Stimulated activated memory B cell treated with anti-CD40 and anti-IgM and Interleukin-4, amounts not matched to agents 10 μg/mL and 1 μg/mL and 100 μg/mL, for 72 hours (primary cell): ENCODE measurements around the gene SLC38A9.
A peak's percentile ranks its signal among the peaks of the same experiment; 100 is the strongest.
"Not testable (repeated sequence)": the region's sequence is repeated elsewhere in the genome, so short reads cannot be mapped to it uniquely, and the experiment has no call there.

ENCODE experiments used
- ATAC-seq: fragments of 150-1000 bp; cut with Tn5 transposase; 2 replicates; pipeline ENCODE4 v1.10.0; 2021
- H3K27ac Mint-ChIP-seq: one replicate; pipeline ENCODE4 v1.8.0; 2022; ENCODE audit warnings: mild to moderate bottlenecking, mixed read lengths
- H3K27me3 Mint-ChIP-seq: one replicate; pipeline ENCODE4 v1.8.0; 2022; ENCODE audit warnings: mixed read lengths
- H3K36me3 Mint-ChIP-seq: one replicate; pipeline ENCODE4 v1.8.0; 2022; ENCODE audit warnings: mixed read lengths
- H3K4me1 Mint-ChIP-seq: one replicate; pipeline ENCODE4 v1.8.0; 2022; ENCODE audit warnings: mixed read lengths
- H3K4me3 Mint-ChIP-seq: one replicate; pipeline ENCODE4 v1.8.0; 2022; ENCODE audit warnings: mild to moderate bottlenecking, moderate library complexity, mixed read lengths
- H3K9me3 Mint-ChIP-seq: one replicate; pipeline ENCODE4 v1.8.0; 2022; ENCODE audit warnings: mixed read lengths

SLC38A9 gene

DNA sequence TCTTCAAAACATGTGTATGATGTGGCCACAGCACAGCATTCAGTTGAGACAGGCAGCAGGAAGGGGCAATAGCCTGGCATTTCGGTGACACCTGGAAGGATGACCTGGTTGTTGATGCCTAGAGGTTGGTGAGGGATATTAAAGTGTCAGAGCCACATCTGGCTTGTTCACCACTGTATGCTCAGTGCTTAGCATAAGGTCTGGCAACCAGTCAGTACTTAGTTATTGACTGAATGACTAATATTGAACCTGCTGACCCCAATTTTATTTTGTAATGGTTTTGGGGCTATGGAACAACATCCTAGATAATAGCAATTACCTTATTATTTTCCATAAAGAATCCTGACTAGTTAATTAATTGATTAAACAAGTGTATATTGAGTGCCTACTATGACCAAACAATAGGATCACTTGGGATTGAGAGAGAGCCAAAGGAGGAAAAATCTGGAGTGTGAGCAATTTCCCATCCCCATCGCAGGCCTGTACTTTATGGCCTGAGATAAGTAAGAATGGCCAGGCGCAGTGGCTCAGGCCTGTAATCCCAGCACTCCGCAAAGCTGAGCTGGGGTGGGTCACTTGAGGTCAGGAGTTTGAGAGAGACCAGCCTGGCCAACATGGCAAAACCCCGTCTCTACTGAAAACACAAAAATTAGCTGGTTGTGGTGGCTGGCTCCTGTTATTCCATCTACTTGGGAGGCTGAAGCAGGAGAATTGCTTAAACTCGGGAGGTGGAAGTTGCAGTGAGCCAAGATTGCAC lies 91.9 kb downstream of the SLC38A9 start:
- ATAC-seq, result no peak

DNA sequence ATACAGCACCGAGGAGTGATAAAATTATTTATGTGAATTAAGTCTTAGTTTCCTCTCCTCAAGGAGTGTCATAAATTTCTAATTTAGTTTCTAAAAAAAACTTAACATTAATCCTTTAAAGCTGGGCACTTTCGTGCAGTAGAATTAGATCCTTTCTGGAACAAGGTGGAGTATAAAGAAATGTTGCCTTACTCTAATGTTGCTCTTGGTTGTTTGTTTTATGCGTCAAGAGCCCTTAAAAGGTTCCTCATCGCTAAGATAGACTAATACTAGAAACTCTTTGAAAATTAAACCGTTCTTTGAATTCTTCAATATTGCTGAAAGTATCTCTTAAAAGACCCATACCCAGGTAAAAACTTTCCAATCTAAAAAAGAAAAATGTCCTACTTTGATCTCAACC lies 93.8 kb downstream of the SLC38A9 start:
- H3K4me3 Mint-ChIP-seq, result no peak overlapping the region
- no peaks in the 10 kb centered on the region for H3K27me3 Mint-ChIP-seq
- H3K4me1 Mint-ChIP-seq, result no peaks in the 10 kb centered on the region
- no peak overlapping the region for H3K27ac Mint-ChIP-seq
- no peaks in the 10 kb centered on the region for H3K36me3 Mint-ChIP-seq
- no peak for ATAC-seq
- no peaks in the 10 kb centered on the region for H3K9me3 Mint-ChIP-seq

More for the DNA sequence above, 91.9 kb downstream of the SLC38A9 start:
- H3K27me3 Mint-ChIP-seq, result no peaks in the 10 kb centered on the region
- no peaks in the 10 kb centered on the region for H3K9me3 Mint-ChIP-seq
- H3K4me1 Mint-ChIP-seq, result no peaks in the 10 kb centered on the region
- H3K4me3 Mint-ChIP-seq, result no peak overlapping the region
- no peaks in the 10 kb centered on the region for H3K36me3 Mint-ChIP-seq
- H3K27ac Mint-ChIP-seq, result no peak overlapping the region

DNA sequence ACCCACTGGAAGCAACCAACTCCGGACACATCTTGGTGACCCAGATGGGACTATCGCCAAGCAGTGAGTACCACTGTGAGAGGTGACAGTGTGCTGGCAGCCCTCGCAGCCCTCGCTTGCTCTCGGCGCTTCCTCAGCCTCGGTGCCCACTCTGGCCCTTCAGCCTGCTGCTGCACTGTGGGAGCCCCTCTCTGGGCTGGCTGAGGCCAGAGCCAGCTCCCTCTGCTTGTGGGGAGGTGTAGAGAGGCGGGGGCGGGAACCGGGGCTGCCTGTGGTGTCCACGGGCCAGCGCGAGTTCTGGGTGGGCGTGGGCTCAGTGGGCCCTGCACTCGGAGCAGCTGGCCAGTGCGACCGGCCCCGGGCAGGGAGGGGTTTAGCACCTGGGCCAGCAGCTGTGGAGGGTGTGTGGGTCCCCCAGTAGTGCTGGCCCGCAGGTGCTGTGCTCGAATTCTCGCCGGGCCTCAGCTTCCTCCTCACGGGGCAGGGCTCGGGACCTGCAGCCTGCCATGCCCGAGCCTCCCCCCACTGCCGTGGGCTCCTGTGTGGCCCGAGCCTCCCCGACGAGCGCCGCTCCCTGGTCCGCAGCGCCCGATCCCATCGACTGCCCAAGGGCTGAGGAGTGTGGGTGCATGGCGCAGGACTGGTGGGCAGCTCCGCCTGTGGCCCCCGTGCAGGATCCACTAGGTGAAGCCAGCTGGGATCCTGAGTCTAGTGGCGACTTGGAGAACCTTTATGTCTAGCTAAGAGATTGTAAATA lies 98.8 kb downstream of the SLC38A9 start:
- Mint-ChIP-seq H3K4me3 (no peak overlapping the region), H3K27ac (no peak overlapping the region), H3K4me1 (no peaks in the 10 kb centered on the region), H3K36me3 (no peaks in the 10 kb centered on the region), H3K9me3 (no peaks in the 10 kb centered on the region), H3K27me3 (no peaks in the 10 kb centered on the region)
- no peak for ATAC-seq

DNA sequence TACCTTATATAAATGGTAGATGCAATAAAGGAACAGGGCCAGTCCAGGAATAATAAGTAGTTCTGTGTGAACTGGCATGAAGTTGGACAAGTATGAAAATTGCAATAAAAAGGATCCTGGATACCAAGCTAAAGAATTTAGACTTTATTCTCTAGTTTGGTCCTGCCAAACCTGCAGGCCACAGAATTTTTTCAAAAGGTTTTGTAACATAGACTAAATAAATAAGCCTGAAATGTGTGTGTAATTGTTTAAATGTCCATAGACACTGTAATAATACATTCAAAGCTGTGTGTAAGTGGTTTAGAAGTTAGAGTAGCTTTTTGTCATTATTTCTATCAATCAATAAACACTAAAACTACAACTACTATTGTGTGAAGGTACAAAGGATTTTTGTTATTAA lies 101.6 kb downstream of the SLC38A9 start:
- no peaks in the 10 kb centered on the region for H3K9me3 Mint-ChIP-seq
- H3K4me3 Mint-ChIP-seq, result no peak overlapping the region
- ATAC-seq, result no peak
- no peaks in the 10 kb centered on the region for H3K36me3 Mint-ChIP-seq
- H3K4me1 Mint-ChIP-seq, result no peaks in the 10 kb centered on the region
- no peaks in the 10 kb centered on the region for H3K27me3 Mint-ChIP-seq
- no peak overlapping the region for H3K27ac Mint-ChIP-seq

DNA sequence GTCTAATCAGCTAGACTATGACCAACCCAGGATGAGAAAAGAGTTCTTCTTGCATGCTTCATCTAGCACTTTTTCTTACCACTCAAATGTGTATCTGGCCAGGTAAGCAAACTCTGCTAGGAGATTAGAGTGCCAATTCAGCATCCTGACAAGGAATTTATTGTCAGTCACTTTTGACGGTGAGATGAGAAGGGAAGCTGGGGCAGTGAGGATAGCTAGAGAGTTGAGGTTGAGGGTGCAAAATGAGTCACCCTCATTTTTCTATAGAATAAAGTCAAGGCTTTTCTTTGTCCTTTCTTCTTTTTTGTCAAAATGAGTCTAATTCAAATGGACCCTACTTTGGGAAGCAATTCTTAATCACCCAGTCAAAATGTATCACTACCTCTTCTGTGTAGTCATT lies 102.7 kb downstream of the SLC38A9 start:
- no peak for ATAC-seq
- no peaks in the 10 kb centered on the region for H3K4me1 Mint-ChIP-seq
- no peaks in the 10 kb centered on the region for H3K9me3 Mint-ChIP-seq
- no peak overlapping the region for H3K4me3 Mint-ChIP-seq
- no peak overlapping the region for H3K27ac Mint-ChIP-seq
- no peaks in the 10 kb centered on the region for H3K27me3 Mint-ChIP-seq
- H3K36me3 Mint-ChIP-seq, result no peaks in the 10 kb centered on the region

DNA sequence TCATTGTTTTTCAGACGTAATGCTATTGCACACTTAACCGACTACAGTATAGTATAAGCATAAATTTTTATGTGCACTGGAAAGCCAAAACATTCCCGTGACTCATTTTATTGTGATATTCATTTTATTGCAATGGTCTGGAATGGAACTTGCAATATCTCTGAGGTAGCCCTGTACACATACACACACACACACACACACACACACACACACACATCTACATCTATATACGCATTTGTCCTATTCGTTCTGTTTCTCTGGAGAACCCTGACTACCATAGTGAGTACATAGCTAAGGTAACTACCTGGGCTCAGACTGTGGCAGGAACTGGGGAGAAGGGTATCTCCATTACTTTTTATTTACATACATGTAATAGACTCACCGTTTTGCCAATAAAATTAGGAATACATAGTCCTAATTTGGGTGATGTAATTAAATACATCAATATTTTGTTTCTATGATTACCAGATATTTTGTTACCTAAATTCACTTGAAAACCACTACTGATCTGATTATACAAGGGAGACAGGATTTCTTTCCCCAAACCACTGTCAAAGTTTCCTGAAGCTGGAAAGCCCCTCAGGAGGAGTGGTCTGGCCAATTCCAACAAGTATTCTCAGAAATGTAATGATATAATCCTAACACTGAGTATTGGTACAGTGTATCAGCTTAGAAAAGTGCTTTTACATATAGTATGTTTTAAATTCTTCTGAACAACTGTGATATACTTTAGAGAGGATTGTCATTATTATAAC lies 103.4 kb downstream of the SLC38A9 start:
- Mint-ChIP-seq H3K27ac (no peak overlapping the region), H3K4me1 (no peaks in the 10 kb centered on the region), H3K36me3 (no peaks in the 10 kb centered on the region), H3K9me3 (no peaks in the 10 kb centered on the region), H3K27me3 (no peaks in the 10 kb centered on the region), H3K4me3 (no peak overlapping the region)
- no peak for ATAC-seq

DNA sequence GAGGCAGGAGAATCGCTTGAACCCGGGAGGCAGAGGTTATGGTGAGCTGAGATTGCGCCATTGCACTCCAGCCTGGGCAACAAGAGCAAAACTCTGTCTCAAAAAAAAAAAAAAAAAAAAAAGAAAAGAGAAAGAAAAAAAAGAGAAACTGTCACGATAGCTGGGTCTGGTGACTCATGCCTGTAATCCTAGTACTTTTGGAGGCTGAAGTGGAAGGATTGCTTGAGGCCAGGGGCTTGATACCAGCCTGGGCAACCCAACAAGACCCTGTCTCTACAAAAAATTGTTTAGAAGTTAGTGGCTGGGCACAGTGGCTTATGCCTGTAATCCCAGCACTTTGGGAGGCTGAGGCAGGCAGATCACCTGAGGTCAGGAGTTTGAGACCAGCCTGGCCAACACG lies 104.8 kb downstream of the SLC38A9 start:
- H3K4me1 Mint-ChIP-seq, ATAC-seq, H3K27ac Mint-ChIP-seq, H3K4me3 Mint-ChIP-seq, H3K27me3 Mint-ChIP-seq, H3K9me3 Mint-ChIP-seq, H3K36me3 Mint-ChIP-seq: not testable (repeated sequence)

DNA sequence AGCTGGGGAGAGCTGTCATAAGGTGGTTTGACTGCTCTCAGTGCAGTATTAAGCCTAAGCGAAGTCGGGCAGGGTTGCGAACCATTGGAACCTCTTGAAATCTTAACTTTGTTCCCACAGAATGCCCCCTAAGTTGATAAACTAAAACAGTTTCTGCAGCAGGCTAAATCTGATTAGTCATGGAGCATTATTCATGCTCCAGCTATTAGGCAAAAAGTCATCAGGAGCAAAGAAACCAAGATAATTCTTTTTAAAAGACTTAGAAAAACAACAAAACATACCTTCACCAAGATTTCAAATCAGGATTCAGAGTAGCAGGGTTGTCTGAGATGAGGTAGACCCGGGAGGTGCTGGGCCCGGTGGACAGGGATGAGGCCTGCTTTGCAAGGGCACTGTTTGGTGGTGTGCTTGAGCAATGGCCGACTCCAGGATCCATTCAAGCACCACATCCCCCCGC lies 107.5 kb downstream of the SLC38A9 start:
- Mint-ChIP-seq H3K4me1 (peaks cover 12% of the 10 kb centered on the region), H3K36me3 (no peaks in the 10 kb centered on the region), H3K4me3 (no peak overlapping the region), H3K27ac (no peak overlapping the region), H3K9me3 (no peaks in the 10 kb centered on the region), H3K27me3 (no peaks in the 10 kb centered on the region)
- no peak for ATAC-seq

DNA sequence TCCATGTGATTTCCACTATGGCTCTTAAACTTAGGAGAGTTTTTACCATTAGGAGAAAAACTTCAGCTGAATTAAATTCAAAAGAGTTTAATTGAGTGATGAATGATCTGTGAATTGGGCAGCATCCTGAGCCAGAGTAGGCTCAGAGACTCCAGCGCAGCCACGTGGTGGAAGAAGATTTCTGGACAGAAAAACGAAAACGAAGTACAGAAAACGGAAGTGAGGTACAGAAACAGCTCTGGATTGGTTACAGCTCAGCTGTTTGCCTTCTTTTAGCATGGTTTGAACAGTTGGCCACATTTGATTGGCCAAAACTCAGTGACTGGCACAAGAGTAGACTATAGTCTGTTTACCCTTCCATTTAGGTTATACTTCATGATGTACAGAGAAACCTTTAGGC lies 108.2 kb downstream of the SLC38A9 start:
- H3K36me3 Mint-ChIP-seq, result no peaks in the 10 kb centered on the region
- no peaks in the 10 kb centered on the region for H3K27me3 Mint-ChIP-seq

DNA sequence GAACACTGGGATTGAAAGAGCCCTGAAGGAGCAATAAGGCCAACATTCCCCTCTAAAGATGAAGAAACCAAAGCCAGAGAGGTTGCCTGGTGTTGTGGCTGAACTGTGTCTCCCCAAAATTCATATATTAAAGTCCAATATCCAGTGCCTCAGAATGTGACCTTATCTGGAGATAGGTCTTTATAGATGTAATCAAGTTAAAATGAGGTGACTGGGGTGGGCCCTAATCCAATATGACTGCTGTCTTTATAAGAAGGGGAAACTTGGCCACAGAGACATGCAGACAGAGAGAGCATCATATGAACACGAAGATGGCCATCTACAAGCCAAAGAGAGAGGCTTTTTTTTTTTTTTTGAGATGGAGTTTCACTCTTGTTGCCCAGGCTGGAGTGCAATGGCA lies 110.5 kb downstream of the SLC38A9 start:
- H3K36me3 Mint-ChIP-seq, result no peaks in the 10 kb centered on the region
- H3K4me3 Mint-ChIP-seq, result no peak overlapping the region
- no peaks in the 10 kb centered on the region for H3K9me3 Mint-ChIP-seq
- peaks cover 12% of the 10 kb centered on the region for H3K4me1 Mint-ChIP-seq
- H3K27me3 Mint-ChIP-seq, result no peaks in the 10 kb centered on the region
- ATAC-seq, result no peak
- H3K27ac Mint-ChIP-seq, result no peak overlapping the region

More for the DNA sequence above, 108.2 kb downstream of the SLC38A9 start:
- Mint-ChIP-seq H3K4me3 (no peak overlapping the region), H3K9me3 (no peaks in the 10 kb centered on the region), H3K27ac (no peak overlapping the region), H3K4me1 (peaks cover 12% of the 10 kb centered on the region)
- no peak for ATAC-seq

DNA sequence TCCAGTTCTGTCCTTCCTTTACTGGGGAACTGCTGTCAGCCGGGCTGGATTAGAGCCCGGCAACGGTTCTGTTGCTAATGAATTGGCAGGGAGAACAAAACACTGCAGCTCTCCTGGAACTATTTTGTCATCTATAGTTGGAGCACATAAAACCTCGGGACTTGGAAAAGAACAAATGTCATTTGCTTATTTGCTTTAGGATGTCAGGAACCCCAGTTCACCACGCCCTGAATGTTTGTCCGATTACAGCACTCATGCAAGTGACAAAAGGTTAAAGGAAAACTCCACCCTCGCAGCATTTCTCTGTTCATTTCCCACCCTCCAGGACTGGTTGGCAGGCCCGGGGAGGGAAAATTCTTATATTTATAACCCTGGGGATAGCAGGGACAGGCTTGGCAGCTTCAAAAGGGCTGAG lies 110.9 kb downstream of the SLC38A9 start:
- ATAC-seq, result no peak
- Mint-ChIP-seq H3K9me3 (no peaks in the 10 kb centered on the region), H3K4me1 (peaks cover 12% of the 10 kb centered on the region), H3K27ac (no peak overlapping the region), H3K36me3 (no peaks in the 10 kb centered on the region), H3K27me3 (no peaks in the 10 kb centered on the region), H3K4me3 (peak overlapping the region; percentile 26)

DNA sequence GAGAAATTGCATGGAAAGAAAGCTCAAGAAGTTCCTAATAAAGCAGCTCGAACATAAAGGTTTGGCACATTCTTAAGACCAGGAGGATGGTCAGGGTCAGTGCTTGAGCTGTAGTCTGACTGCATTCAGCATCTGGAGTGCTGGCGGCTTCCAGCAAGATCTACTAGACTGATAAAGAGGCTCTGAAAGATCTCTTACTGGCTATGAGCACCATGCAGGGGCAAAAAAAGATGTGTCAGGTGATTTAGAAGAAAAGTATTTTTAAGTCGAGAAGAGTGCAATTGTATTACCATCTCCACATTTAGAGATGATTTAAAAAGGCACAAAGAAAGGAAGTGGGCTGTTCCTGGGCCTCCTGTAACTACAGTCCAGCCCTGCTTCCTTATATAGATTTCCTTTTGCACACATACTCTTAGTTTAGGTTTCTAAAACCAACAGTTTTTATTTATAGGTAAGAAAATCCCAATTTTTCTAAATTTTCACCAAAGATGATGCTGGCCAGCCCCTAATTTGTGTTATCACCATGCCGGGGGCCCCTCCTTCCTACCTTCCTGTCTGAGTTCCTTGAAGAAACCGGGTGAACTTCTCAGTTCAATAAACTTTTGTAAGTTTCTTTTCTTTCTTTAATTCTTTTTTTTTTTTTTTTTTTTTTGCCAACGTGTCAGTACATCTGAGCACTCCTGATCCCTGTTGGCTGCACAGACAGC lies 111.5 kb downstream of the SLC38A9 start:
- no peak for ATAC-seq
- peaks cover 12% of the 10 kb centered on the region for H3K4me1 Mint-ChIP-seq

DNA sequence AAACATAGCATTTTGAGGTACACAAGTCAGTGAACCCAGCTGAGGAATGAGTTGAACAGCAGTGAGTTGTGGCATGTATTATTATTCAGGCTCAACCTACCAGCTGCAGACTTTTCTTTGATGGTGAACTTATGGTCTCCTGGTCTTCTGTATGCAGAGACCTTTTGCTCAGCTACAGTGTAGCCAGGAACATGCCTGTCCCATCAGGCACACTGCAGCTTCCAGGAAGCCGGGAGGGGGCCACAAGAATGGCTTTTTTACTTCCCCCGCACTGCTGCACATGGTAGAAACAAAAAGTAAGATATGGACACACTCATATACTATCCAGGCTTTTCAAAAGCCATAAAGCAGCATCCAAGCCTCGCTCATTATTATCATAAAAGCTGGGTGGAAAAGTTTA lies 112.0 kb downstream of the SLC38A9 start:
- no peak for ATAC-seq
- Mint-ChIP-seq H3K4me3 (no peak overlapping the region), H3K9me3 (no peaks in the 10 kb centered on the region), H3K27ac (no peak overlapping the region), H3K36me3 (no peaks in the 10 kb centered on the region), H3K4me1 (peaks cover 12% of the 10 kb centered on the region), H3K27me3 (no peaks in the 10 kb centered on the region)

More for the DNA sequence above, 111.5 kb downstream of the SLC38A9 start:
- H3K9me3 Mint-ChIP-seq, result no peaks in the 10 kb centered on the region
- no peaks in the 10 kb centered on the region for H3K27me3 Mint-ChIP-seq
- H3K27ac Mint-ChIP-seq, result no peak overlapping the region
- peak overlapping the region; percentile 26 for H3K4me3 Mint-ChIP-seq
- H3K36me3 Mint-ChIP-seq, result no peaks in the 10 kb centered on the region

DNA sequence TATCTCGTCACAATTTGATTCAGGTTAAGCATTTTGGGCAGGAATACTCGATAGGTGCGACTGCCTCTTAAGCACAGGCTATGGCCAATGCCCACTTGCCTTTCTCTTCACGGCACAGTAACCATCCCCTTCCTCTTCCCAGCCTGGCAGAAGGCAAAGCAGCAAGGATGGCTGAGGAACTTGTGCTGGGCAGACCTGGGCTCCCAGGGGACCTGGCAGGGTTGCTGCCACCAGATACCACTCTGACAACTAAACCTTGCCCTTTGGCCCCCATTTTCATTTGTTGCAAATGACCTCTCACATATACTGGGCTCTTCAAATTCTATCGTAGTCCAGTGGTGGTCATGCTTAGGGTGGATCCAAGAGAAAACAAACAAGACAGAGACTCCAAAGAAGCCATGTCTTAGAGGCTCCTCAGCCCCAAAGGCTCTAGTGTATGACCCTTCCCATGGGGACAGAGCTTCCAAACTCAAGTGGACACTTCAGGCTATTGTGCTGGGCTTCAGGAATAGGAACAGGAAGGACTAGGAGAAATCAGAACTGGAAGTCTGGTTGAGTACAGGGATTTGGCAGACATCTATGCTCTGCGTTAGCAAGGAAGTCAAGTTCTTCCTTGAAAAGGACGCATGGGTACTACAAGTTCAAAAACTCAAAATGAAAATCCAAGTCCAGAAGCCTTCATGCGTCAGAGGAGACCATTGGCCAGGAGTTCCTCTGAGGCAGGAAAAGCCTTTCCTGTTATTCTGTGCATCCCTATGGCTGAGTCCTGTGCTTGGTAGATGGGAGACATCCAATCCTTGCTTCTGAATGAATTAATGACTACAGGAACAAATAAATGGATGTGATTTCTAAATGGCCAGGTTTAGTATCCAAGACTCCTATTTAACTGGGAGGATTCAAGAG lies 112.7 kb downstream of the SLC38A9 start:
- no peak overlapping the region for H3K4me3 Mint-ChIP-seq
- peaks cover 12% of the 10 kb centered on the region for H3K4me1 Mint-ChIP-seq
- H3K36me3 Mint-ChIP-seq, result no peaks in the 10 kb centered on the region
- no peak overlapping the region for H3K27ac Mint-ChIP-seq
- H3K9me3 Mint-ChIP-seq, result no peaks in the 10 kb centered on the region
- no peak for ATAC-seq
- peaks cover 5% of the 10 kb centered on the region for H3K27me3 Mint-ChIP-seq
